Measurements from ENCODE around the gene WFIKKN2. TPM values are rescaled to one million over a fixed set of nuclear protein-coding genes. Genes with fewer than 3 reads are reported as not detected.

WFIKKN2 gene
- total RNA-seq, 1 donor from 2014 or later, result not detected

GRCh38 chr17:50808888-50809287, 26.5 kb upstream of the WFIKKN2 start:
- intact Hi-C loops (cut with micrococcal nuclease), result no loop called here

GRCh38 chr17:50813583-50813982, 21.8 kb upstream of the WFIKKN2 start:
- intact Hi-C loops (cut with micrococcal nuclease), result no loop called here

- intact Hi-C loops (cut with micrococcal nuclease), result no loop called here
These were observed 20.0 kb upstream of the WFIKKN2 start for GRCh38 chr17:50815400-50815799.

GRCh38 chr17:50816271-50816670, 19.1 kb upstream of the WFIKKN2 start:
- intact Hi-C loops (cut with micrococcal nuclease), result no loop called here

GRCh38 chr17:50816771-50817751, 18.3 kb upstream of the WFIKKN2 start:
- intact Hi-C loops (cut with micrococcal nuclease), result no loop called here

GRCh38 chr17:50817838-50818237, 17.5 kb upstream of the WFIKKN2 start:
- intact Hi-C loops (cut with micrococcal nuclease), result no loop called here

GRCh38 chr17:50818261-50818660, 17.1 kb upstream of the WFIKKN2 start:
- intact Hi-C loops (cut with micrococcal nuclease), result no loop called here

GRCh38 chr17:50818921-50819657, 16.3 kb upstream of the WFIKKN2 start:
- intact Hi-C loops (cut with micrococcal nuclease), result no loop called here

GRCh38 chr17:50820651-50821050, 14.7 kb upstream of the WFIKKN2 start:
- intact Hi-C loops (cut with micrococcal nuclease), result no loop called here

- intact Hi-C loops (cut with micrococcal nuclease), result no loop called here
These were observed 12.8 kb upstream of the WFIKKN2 start for GRCh38 chr17:50822550-50822949.

GRCh38 chr17:50824429-50824828, 11.0 kb upstream of the WFIKKN2 start:
- intact Hi-C loops (cut with micrococcal nuclease), result no loop called here

GRCh38 chr17:50825188-50825587, 10.2 kb upstream of the WFIKKN2 start:
- intact Hi-C loops (cut with micrococcal nuclease), result no loop called here

- intact Hi-C loops (cut with micrococcal nuclease), result no loop called here
These were observed 6.7 kb upstream of the WFIKKN2 start for GRCh38 chr17:50828508-50829170.

GRCh38 chr17:50829332-50829731, 6.1 kb upstream of the WFIKKN2 start:
- intact Hi-C loops (cut with micrococcal nuclease), result no loop called here

GRCh38 chr17:50830352-50830751, 5.0 kb upstream of the WFIKKN2 start:
- intact Hi-C loops (cut with micrococcal nuclease), result no loop called here

- intact Hi-C loops (cut with micrococcal nuclease), result no loop called here
These were observed 4.4 kb upstream of the WFIKKN2 start for GRCh38 chr17:50830994-50831393.

- intact Hi-C loops (cut with micrococcal nuclease), result no loop called here
These were observed 3.9 kb upstream of the WFIKKN2 start for GRCh38 chr17:50831471-50831928.

- intact Hi-C loops (cut with micrococcal nuclease), result no loop called here
These were observed 3.0 kb upstream of the WFIKKN2 start for GRCh38 chr17:50832267-50832863.

GRCh38 chr17:50832864-50833381, 2.5 kb upstream of the WFIKKN2 start:
- intact Hi-C loops (cut with micrococcal nuclease), result no loop called here

GRCh38 chr17:50833510-50834428, 1.6 kb upstream of the WFIKKN2 start:
- intact Hi-C loops (cut with micrococcal nuclease), result no loop called here

Measured in T-helper 2 cell treated with Interferon-gamma antibody and Interleukin-4, amounts not matched to agents 100 ng/mL and 5 ng/mL, for 36 hours (primary cell).